DND-41 (cell line): Measurements from ENCODE around the gene SAMD10.

Experiments
- CTCF ChIP-seq: IDR thresholded peaks from 2 replicates; pipeline ENCODE4 v1.5.1; 2012; ENCODE audit warnings: borderline replicate concordance, low read length, moderate library complexity, mild to moderate bottlenecking; ENCODE audit not compliant: poor library complexity, severe bottlenecking; ENCODE audit errors: extremely low read depth
- EZH2 ChIP-seq: IDR thresholded peaks from 3 replicates; pipeline ENCODE4 v1.6.1; 2012; ENCODE audit warnings: borderline replicate concordance, low read depth, mild to moderate bottlenecking, moderate library complexity, low read length, inconsistent platforms; ENCODE audit not compliant: severe bottlenecking

GRCh38 chr20:63962426-63963347 is 16.8 kb downstream of the SAMD10 start:
- TF ChIP-seq CTCF (no peak), EZH2 (no peak)
